ENCODE measurements around the gene SUSD3. TPM values are rescaled to one million over a fixed set of nuclear protein-coding genes. Genes with fewer than 3 reads are reported as not detected.

SUSD3 gene
- total RNA-seq, 1 experiment from 2014 or later: 2.2 TPM

DNA sequence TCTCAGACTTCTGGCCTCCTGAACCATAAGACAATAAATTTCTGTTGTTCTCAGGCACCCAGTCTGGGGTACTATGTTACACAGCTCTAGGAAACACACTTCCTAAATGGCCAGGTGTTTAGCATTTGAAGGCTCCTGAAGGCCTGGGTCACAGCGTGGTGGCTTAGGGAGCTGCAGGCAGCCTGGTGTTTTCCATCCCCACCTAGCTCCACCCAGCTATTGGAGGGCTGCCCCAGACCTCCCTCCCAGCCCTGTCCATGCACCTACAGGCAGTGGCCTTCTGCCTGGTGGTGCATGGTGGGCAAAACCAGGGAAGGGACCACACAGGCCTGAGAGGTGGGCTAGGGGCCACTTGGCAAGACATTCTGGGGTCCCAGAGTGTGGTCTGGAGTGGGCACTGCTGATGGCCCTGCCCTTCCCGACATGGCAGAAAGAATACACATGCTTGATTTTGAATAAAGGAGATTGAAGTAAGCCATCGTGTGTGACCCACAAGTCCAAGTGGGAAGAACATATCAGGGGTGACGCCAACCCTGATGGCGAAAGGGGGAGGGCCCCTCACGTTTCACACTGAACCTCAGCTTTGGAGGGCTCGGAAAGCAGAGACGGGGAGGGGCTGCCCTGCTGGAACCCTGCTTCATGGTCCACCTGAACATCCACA, 1.3 kb upstream of the SUSD3 start:
- Mint-ChIP-seq H3K36me3 (ENCODE audit: insufficient read depth, unreplicated experiment) (no peaks in the 10 kb centered on the region), H3K27ac (ENCODE audit: unreplicated experiment) (no peak overlapping the region), H3K4me3 (ENCODE audit: unreplicated experiment) (no peak overlapping the region), H3K4me1 (ENCODE audit: low read depth, unreplicated experiment) (no peaks in the 10 kb centered on the region), H3K9me3 (ENCODE audit: unreplicated experiment) (no peaks in the 10 kb centered on the region), H3K27me3 (ENCODE audit: insufficient read depth, unreplicated experiment) (no peaks in the 10 kb centered on the region)
- Histone ChIP-seq H3K27me3 (replicated peaks; ENCODE audit: control insufficient read depth, insufficient read depth, low read length) (no peaks in the 10 kb centered on the region), H3K36me3 (ENCODE audit: control insufficient read depth, insufficient read depth, low read length) (no peaks in the 10 kb centered on the region), H3K4me1 (peaks cover 14% of the 10 kb centered on the region), H3K4me3 (ENCODE audit: low read depth, low read length) (no peak overlapping the region), H3K9me3 (no peaks in the 10 kb centered on the region)
- intact Hi-C loops (cut with micrococcal nuclease; ENCODE audit: unreplicated experiment): loop anchor here (5.0 kb wide), 1 partner anchor 40 kb away; the partner anchor contains the start of gene CARD19
- CTCF ChIA-PET: interaction anchor here (0.7 kb wide), 1 partner anchor 54 kb away, joined by 4 read pairs; no protein-coding TSS in a partner anchor
- POLR2A ChIA-PET: no interaction called here
- no peak for DNase-seq
- no TSS peak for BruUV-seq (replicated peaks)
- TF ChIP-seq, protein P1, sequence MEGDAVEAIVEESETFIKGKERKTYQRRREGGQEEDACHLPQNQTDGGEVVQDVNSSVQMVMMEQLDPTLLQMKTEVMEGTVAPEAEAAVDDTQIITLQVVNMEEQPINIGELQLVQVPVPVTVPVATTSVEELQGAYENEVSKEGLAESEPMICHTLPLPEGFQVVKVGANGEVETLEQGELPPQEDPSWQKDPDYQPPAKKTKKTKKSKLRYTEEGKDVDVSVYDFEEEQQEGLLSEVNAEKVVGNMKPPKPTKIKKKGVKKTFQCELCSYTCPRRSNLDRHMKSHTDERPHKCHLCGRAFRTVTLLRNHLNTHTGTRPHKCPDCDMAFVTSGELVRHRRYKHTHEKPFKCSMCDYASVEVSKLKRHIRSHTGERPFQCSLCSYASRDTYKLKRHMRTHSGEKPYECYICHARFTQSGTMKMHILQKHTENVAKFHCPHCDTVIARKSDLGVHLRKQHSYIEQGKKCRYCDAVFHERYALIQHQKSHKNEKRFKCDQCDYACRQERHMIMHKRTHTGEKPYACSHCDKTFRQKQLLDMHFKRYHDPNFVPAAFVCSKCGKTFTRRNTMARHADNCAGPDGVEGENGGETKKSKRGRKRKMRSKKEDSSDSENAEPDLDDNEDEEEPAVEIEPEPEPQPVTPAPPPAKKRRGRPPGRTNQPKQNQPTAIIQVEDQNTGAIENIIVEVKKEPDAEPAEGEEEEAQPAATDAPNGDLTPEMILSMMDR (IDR thresholded peaks at IDR 0.05; ENCODE audit: insufficient read depth in 1 of 2, low read depth in 1 of 2, low read length in 1 of 2, severe bottlenecking in 1 of 2, unreplicated experiment in 1 of 2): no peak

DNA sequence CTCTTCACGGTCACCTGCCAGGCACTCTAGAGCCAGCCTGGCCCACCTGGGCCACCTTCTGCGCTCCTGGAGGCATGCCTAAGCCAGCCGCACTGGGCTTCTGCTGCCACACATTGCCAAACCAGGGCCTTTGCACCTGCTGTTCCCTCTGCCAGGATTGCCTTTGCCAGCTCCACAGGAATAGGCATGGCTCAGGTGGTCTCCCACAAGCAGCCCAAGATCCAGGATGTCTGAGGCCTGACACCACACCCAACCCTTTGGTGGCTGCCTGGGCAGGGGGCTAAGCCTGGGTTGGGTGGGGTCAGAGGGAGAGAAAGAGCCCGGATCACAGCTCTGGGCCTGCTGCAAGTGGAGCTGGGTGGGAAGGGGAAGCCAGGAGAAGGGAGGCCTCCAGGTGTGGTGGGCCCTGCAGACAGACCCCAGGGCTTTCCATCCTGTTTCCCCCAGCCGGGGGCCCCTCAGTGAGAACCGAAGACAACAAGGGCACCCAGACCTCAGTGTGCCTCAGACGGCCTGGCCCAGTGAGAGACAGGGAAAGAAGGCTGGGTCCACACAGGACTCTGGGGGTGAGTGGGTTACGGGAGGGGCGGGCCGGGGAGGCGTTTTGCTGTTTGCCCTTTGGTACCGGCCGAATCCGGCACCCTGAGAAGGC, 672 bp upstream of the SUSD3 start:
- no TSS peak for BruUV-seq (replicated peaks)
- Histone ChIP-seq H3K4me3 (ENCODE audit: low read depth, low read length) (no peak overlapping the region; the same call in 1 of the 2 replicates), H3K36me3 (ENCODE audit: control insufficient read depth, insufficient read depth, low read length) (no peaks in the 10 kb centered on the region), H3K27me3 (replicated peaks; ENCODE audit: control insufficient read depth, insufficient read depth, low read length) (no peaks in the 10 kb centered on the region), H3K9me3 (no peaks in the 10 kb centered on the region), H3K4me1 (peaks cover 16% of the 10 kb centered on the region)
- Mint-ChIP-seq H3K9me3 (ENCODE audit: unreplicated experiment) (no peaks in the 10 kb centered on the region), H3K27me3 (ENCODE audit: insufficient read depth, unreplicated experiment) (no peaks in the 10 kb centered on the region), H3K4me3 (ENCODE audit: unreplicated experiment) (peak overlapping the region; percentile 60), H3K4me1 (ENCODE audit: low read depth, unreplicated experiment) (no peaks in the 10 kb centered on the region), H3K36me3 (ENCODE audit: insufficient read depth, unreplicated experiment) (no peaks in the 10 kb centered on the region), H3K27ac (ENCODE audit: unreplicated experiment) (peak overlapping the region; percentile 22)
- TF ChIP-seq, protein P1 (IDR thresholded peaks at IDR 0.05; ENCODE audit: insufficient read depth in 1 of 2, low read depth in 1 of 2, low read length in 1 of 2, severe bottlenecking in 1 of 2, unreplicated experiment in 1 of 2): no peak
- intact Hi-C loops (cut with micrococcal nuclease; ENCODE audit: unreplicated experiment): loop anchor here (5.0 kb wide), 1 partner anchor 39 kb away; the partner anchor contains the start of gene CARD19
- DNase-seq: no peak
- ChIA-PET CTCF (no interaction called here), POLR2A (no interaction called here)

DNA sequence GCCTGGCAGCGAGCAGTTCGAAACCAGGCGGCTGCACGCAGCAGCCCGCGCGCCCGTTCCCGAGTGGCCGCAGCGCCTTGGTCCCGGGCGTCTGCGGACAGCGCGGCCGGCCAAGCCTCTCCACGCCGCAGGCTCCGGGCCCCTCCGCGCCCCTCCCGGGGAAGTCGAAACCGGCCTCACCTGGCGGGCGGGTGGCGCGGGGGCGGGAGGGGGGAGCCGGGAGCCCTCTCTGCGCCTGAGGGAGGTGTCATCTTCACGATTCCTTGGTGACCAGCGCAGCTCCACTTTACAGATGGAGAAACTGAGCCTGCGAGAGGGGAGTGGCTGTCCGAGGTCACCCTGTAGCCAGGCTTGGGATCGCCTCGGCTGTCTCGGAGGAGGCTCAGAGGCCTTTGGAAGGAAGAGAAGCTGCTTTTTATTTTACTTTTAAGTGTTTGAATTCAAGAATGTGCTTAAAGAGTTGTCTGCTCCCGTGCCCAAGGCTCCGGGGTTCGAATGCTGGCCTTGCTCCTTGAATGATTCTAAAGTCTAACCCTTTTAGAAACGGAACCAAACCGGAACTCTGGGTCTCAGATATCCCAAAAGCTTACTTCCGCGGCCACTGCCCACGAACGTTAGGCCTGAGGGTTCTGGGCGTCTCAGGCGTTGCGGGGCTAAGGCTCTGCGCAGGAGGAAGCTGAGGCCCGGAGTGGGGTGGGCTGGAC, 662 bp downstream of the SUSD3 start:
- Mint-ChIP-seq H3K36me3 (ENCODE audit: insufficient read depth, unreplicated experiment) (no peaks in the 10 kb centered on the region), H3K27me3 (ENCODE audit: insufficient read depth, unreplicated experiment) (no peaks in the 10 kb centered on the region), H3K27ac (ENCODE audit: unreplicated experiment) (no peak overlapping the region), H3K4me3 (ENCODE audit: unreplicated experiment) (no peak overlapping the region), H3K9me3 (ENCODE audit: unreplicated experiment) (no peaks in the 10 kb centered on the region), H3K4me1 (ENCODE audit: low read depth, unreplicated experiment) (no peaks in the 10 kb centered on the region)
- intact Hi-C loops (cut with micrococcal nuclease; ENCODE audit: unreplicated experiment): loop anchor here (5.0 kb wide), 1 partner anchor 38 kb away; the partner anchor contains the start of gene CARD19
- Histone ChIP-seq H3K36me3 (ENCODE audit: control insufficient read depth, insufficient read depth, low read length) (no peaks in the 10 kb centered on the region), H3K27me3 (replicated peaks; ENCODE audit: control insufficient read depth, insufficient read depth, low read length) (no peaks in the 10 kb centered on the region), H3K4me1 (peaks cover 16% of the 10 kb centered on the region), H3K9me3 (no peaks in the 10 kb centered on the region), H3K4me3 (ENCODE audit: low read depth, low read length) (peak overlapping the region; percentile 41)
- BruUV-seq (replicated peaks): no TSS peak
- ChIA-PET CTCF (no interaction called here), POLR2A (interaction anchor here (1.5 kb wide), 1 partner anchor 36 kb away, joined by 9 read pairs; no protein-coding TSS in a partner anchor)
- DNase-seq: no peak
- TF ChIP-seq, protein P1 (IDR thresholded peaks at IDR 0.05; ENCODE audit: insufficient read depth in 1 of 2, low read depth in 1 of 2, low read length in 1 of 2, severe bottlenecking in 1 of 2, unreplicated experiment in 1 of 2): no peak
